Esophagus mucosa (tissue), 1 donor: ENCODE data around the gene ZNF778. TPM values are rescaled to one million over a fixed set of nuclear protein-coding genes. Genes with fewer than 3 reads are reported as not detected.

ENCODE experiments used
- ATAC-seq: fragments of 200-7000 bp; cut with Tn5 transposase; one replicate; pipeline ENCODE4 v1.9.1; 2020
- total RNA-seq: library from RNA; stranded (reverse); gene quantifications from one replicate; pipeline ENCODE4 v1.2.4, GENCODE V29; 2023
- donor health status: DM: yes; HTN: yes; CAD: no.

Gene ZNF778
- total RNA-seq, 1 donor from 2014 or later = 5.3 TPM

DNA sequence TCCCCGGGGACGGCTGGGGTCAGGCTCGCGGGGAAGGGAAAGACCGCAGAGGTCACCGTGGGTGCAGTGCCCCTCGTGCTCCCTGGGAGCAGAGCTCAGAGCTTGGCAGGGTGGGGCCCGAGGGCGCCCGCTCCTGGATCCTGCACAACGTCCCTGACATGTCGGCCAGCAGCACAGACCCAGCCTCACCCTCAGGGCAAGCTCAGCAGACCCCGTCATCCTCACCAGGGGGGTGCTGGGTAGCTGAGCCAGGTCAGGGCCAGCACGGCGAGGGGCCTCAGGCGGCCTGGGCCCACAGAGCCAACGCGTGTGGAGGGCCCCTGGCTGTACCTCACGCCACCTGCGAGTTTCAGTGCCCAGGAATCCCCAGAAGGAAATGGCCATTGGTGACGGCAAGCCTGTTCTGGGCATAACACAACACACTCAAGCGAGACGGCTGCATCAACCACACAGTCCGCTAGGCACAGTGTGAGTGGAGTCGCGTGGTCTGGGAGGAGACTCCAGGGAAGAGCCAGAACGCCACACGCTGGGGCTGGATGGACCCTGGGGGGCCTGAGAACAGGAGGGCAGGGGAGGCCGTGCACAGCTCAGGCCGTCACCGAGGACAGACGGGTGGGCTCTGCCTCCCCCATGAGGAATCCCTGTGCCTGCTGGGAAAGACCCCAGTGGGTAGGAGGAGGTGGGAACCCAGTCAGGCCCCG lies 60.3 kb downstream of the ZNF778 start:
- ATAC-seq = no peak

DNA sequence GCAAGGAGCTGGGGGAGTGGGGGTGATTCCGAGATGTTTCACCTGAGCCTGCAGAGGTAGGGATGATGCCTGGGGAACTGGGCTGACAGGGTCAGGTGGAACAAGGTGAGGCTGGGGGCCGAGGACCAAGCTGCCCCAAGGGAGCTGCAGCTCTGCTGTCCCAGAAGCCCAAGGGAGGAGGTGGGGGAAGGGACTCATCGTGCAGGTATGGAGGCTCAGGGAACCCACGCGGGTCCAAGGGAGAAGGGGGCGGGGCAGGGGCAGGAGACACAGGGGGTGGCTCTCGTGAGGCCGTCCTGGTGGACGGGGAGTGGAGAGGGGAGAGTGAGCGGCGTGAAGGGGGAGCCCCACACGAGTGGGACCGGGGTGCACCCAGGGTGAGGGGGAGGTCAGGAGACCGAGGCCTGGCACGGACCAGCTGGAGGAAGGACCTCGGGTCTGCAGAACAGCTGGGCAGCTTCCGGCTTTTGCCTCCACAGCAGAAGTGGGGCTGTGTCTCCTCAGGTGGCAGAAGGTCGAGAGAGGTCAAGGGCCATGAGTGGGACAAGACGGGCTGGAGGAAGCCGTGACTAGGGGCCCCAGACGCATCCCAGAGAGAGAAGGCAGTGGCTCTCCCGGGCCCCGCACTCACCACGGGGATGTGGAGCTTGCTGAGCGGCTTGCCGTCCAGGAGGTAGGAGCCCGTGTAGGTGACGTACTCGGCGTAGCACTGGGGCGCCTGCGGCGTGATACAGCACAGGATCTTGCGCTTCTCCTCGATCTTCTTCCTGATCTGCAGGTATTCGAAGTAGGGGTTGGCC lies 61.1 kb downstream of the ZNF778 start:
- ATAC-seq = no peak

DNA sequence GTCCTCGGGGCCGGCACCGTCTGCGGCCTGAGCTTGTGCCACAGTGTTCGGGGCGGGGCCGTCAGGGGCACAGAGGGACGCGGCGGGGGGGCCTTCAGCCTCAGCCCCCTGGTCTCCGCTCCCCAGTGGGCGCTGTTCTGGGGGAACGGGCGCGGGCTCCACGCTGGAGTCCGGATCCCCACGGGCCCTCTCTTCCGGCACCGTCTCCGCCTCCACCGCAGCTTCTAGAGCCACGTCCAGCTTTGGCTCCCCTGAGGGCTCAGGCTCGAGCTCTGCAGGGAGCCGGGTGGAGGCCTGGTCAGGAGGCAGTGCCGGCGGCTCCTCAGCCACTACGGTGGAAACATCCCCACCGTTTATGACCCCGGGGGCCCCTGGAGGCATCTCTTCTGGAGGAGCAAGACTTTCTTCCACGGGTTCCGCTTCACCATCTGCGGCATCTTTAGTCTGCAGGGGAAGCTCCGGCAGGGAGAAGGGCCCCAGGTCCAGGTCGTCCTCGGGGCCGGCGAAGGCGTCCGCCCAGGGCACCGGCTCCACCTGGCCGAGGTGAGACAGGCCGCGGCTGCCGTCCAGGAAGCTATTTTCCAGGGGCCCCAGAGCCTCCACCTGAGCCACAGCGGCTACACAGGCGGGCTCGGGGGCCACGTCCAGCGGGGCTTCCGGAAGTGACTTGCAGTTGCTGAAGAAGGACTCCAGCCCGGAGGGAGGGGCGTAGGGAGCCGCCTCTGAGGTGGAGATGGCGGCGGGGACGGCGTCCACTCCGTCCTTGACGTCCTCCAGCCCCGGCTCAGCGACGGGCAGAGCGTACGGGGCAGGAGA lies 62.4 kb downstream of the ZNF778 start:
- peak; percentile 16 for ATAC-seq

DNA sequence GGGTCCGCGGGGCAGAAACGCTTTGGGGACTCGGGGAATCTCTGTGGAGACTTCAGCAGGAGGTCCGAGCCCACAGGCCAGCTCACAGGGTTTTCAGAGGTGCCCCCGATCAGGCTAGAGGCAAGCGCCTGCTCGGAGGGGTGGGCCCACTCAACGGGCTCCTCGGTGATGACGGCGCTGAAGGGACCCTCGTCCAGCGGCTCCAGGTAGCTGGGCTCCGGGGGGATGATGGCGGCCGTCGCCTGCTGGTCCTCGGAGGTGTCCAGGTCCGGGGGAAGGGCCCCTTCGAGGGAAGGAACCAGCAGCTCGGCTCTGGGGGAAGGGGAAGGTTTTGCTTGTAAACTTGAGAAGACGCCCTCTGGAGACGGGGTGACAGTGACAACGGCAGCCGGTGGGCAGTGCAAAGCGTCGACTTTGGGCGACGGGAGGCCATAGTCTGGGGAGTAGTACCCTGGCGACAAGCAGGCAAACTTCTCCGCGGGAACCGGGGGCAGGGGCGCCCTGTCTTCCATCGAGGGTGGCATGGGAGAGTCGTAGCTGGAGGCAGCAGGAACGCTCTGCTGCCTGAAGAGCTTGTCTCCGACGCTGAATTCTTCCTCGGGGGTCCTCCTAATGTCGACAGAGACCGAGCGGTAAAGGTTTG lies 63.2 kb downstream of the ZNF778 start:
- ATAC-seq = no peak

DNA sequence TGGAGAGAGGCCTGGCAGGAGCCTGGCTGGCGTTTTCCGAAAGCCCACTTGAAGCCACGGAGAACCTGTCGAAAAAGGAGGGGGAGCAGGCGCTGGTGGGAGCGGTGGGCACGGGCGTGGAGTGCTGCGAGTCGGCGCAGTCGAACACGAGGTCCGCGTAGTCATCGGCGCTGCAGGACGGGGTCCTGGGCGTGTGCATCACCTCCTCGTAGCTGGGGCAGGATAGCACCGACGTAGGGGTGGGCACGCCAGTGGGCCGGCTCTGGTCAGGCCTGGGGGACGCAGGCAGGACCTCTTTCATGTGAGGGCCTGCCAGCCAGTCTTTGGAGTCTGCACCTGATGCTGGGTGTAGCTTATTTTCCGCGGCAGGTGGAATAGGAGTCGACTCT lies 63.7 kb downstream of the ZNF778 start:
- ATAC-seq = no peak

DNA sequence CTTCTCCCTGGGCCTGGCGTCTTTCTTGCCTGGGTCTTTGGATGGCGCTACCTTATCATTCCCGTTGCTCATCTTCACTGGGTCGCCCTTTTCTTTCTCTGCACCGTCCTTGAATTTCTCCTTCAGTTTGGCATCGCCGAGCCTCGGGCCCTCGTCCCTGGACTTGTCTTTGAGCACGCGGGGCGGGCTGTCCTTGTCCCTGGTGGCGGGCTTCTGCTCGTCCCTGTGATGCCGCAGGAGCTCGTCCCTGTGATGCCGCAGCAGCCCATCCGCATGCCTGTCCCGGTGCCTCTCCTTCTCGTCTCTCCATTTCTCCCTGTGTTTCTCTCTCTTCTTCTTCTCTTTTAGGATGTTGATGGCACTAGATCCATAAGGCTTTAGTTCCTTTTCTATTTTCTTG lies 64.3 kb downstream of the ZNF778 start:
- ATAC-seq = no peak

DNA sequence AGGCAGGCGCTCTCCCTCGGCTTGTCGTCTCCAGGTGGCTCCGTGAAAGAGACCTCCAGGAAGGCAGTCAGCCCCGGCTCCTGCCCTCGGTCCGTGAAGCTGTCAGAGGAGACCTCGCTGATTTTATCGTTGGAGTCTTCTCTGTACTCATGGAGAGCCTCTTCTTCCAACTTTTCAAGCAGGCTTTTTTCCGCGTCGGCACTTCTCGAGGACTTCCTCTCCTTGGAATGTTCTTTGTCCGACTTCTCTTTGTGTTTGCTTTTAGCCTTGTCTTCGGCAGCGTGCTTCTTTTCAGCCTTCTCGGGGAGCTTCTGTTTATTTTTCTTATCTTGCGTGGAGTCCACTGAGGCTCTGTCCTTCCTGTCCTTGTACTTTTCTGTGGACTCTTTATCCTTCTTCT lies 65.0 kb downstream of the ZNF778 start:
- ATAC-seq = no peak

DNA sequence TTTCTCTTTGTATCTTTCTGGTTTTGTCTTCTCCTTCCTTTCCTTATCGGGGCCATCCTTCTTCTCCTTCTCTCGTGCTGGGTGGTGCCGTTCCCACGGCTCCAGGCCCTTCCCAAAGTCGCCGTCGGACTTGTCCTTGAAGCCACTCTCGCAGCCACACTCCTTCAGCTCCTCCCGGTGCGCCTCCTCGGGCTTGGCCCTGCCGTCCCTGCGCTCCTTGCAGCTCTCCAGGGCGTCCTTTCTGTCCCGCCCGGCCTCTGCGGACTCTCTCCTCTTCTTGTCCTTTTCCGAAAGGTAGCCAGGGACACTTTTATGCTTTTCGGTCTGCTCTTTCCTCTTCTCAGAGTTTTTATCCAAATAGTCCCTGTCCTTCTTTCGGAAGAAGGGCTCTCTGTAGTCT lies 65.9 kb downstream of the ZNF778 start:
- ATAC-seq = no peak

DNA sequence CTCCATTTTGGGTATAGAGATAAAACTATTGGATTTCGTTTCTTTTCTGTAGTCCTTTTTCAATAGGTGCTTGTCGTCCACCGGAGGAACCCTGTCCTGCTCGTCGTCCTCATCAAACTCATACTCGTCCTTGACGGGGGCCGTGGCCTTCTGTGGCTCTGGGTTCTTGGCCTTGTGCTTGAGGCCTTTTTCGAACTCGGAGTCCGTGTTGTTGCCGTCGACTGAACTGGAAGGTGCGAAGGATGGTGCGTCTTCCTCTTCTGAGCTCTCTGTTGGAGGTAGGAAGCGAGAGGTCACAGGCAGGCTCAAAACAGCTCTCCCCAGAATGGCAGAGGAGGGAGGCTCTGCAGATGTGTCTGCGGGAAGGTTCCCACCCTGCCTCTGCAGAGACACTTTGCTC lies 67.9 kb downstream of the ZNF778 start:
- no peak for ATAC-seq

DNA sequence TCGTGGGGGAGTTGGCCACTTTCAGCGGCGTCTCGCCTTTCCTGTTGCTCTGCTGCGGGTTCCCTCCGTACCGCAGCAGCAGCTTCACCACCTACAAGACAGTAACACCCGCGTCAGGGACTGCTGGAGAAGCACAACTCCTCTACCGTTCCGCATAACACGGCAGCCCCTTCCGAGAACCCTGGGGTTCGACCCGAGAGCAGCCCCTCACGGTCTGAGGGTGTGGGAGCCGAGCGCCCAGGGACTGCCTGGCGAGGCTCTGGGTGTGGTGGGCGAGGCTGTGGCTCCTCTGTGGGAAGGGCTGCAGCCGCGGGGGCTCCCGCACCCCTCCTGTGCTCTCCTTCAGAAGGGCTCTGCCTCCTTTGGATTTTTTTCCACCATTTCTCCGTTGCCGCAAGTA lies 68.6 kb downstream of the ZNF778 start:
- no peak for ATAC-seq

Other genes starting within 250 kb of the ZNF778 start
- gene CBFA2T3, start 240.5 kb upstream of the ZNF778 start, total RNA-seq = 1.1 TPM
- 14.1 TPM for gene ACSF3, start 123.9 kb upstream of the ZNF778 start, total RNA-seq
- not detected for gene CDH15, start 46.0 kb upstream of the ZNF778 start, total RNA-seq
- not detected for gene SLC22A31, start 17.2 kb upstream of the ZNF778 start, total RNA-seq